WTC11 (cell line): ENCODE measurements around the gene CPT1B. TPM values are rescaled to one million over a fixed set of nuclear protein-coding genes. Genes with fewer than 3 reads are reported as not detected.

Source experiments
- ATAC-seq: fragments of 200-7000 bp; cut with Tn5 transposase; 2 replicates; pipeline ENCODE4 v1.10.0; 2021; ENCODE audit warnings: mild to moderate bottlenecking, moderate library complexity
- CTCF ChIA-PET: fragments of 300-600 bp; sonication (Branson Sonifier 250); formaldehyde crosslinking; loops from one replicate; lab custom pipeline; 2021; ENCODE audit warnings: antibody characterized with exemption; lab: Charles Lee
- POLR2A ChIA-PET: fragments of 350-600 bp; sonication (Branson Sonifier 250); formaldehyde crosslinking; loops from one replicate; lab custom pipeline; 2021; ENCODE audit warnings: antibody characterized with exemption; lab: Charles Lee
- DNase-seq: peaks from one replicate; pipeline ENCODE4 v3.0.0; 2021; ENCODE audit warnings: low spot score
- H3K27ac Mint-ChIP-seq: 2 replicates; pipeline ENCODE4 v1.8.0; 2021; ENCODE audit warnings: mixed read lengths
- H3K27me3 Mint-ChIP-seq: 2 replicates; pipeline ENCODE4 v1.8.0; 2021; ENCODE audit warnings: low read depth, mild to moderate bottlenecking, moderate library complexity, mixed read lengths
- H3K36me3 Mint-ChIP-seq: 2 replicates; pipeline ENCODE4 v1.8.0; 2021; ENCODE audit warnings: mixed read lengths
- H3K4me1 Mint-ChIP-seq: 2 replicates; pipeline ENCODE4 v1.8.0; 2022; ENCODE audit warnings: mixed read lengths
- H3K4me3 Mint-ChIP-seq: 2 replicates; pipeline ENCODE4 v1.8.0; 2021; ENCODE audit warnings: mild to moderate bottlenecking, moderate library complexity, mixed read lengths
- H3K9me3 Mint-ChIP-seq: 2 replicates; pipeline ENCODE4 v1.8.0; 2021; ENCODE audit warnings: mixed read lengths
- AR ChIP-seq: fragments of 250-450 bp; sonication (Bioruptor Pico); IDR thresholded peaks from 2 replicates; pipeline ENCODE4 v1.9.0; 2021; ENCODE audit warnings: mild to moderate bottlenecking
- ATF2 ChIP-seq: sonication (generic); formaldehyde crosslinking; IDR thresholded peaks from 2 replicates; pipeline ENCODE4 v1.8.1; 2022; ENCODE audit warnings: low read depth, missing genetic modification reagents, borderline replicate concordance
- ELF4 ChIP-seq: sonication (generic); formaldehyde crosslinking; IDR thresholded peaks from 2 replicates; pipeline ENCODE4 v1.8.1; 2022; ENCODE audit warnings: low read depth, mild to moderate bottlenecking, moderate library complexity, missing genetic modification reagents
- FOXJ3 ChIP-seq: sonication (generic); formaldehyde crosslinking; IDR thresholded peaks from 2 replicates; pipeline ENCODE4 v1.9.0; 2021; ENCODE audit warnings: missing genetic modification reagents, mild to moderate bottlenecking, borderline replicate concordance
- FOXP1 ChIP-seq: sonication (generic); formaldehyde crosslinking; IDR thresholded peaks from 2 replicates; pipeline ENCODE4 v1.8.0; 2022; ENCODE audit warnings: missing genetic modification reagents, mild to moderate bottlenecking, moderate library complexity, borderline replicate concordance
- NFATC4 ChIP-seq: fragments of 250-450 bp; sonication (Bioruptor Pico); IDR thresholded peaks from 2 replicates; pipeline ENCODE4 v1.9.0; 2021; ENCODE audit warnings: mild to moderate bottlenecking
- NFE2L1 ChIP-seq: sonication (generic); formaldehyde crosslinking; IDR thresholded peaks from 2 replicates; pipeline ENCODE4 v1.8.1; 2023; ENCODE audit warnings: missing genetic modification reagents
- NFYB ChIP-seq: sonication (generic); formaldehyde crosslinking; conservative IDR thresholded peaks from 2 replicates; pipeline ENCODE4 v1.8.0; 2022; ENCODE audit warnings: low read depth, missing genetic modification reagents
- SMAD4 ChIP-seq: sonication (generic); formaldehyde crosslinking; IDR thresholded peaks from 2 replicates; pipeline ENCODE4 v1.8.0; 2022; ENCODE audit warnings: mild to moderate bottlenecking, missing genetic modification reagents
- SP1 ChIP-seq: sonication (generic); formaldehyde crosslinking; conservative IDR thresholded peaks from 2 replicates; pipeline ENCODE4 v1.8.1; 2022; ENCODE audit warnings: missing genetic modification reagents
- USF2 ChIP-seq: sonication (generic); formaldehyde crosslinking; IDR thresholded peaks from 2 replicates; pipeline ENCODE4 v1.8.1; 2023; ENCODE audit warnings: mild to moderate bottlenecking, missing genetic modification reagents, moderate library complexity
- ZNF121 ChIP-seq: sonication (generic); formaldehyde crosslinking; IDR thresholded peaks from 2 replicates; pipeline ENCODE4 v1.8.0; 2023; ENCODE audit warnings: missing genetic modification reagents
- ZNF232 ChIP-seq: sonication (generic); formaldehyde crosslinking; IDR thresholded peaks from 2 replicates; pipeline ENCODE4 v1.8.0; 2022; ENCODE audit warnings: mild to moderate bottlenecking, missing genetic modification reagents
- ZNF416 ChIP-seq: fragments of 250-450 bp; sonication (Bioruptor Pico); IDR thresholded peaks from 2 replicates; pipeline ENCODE4 v1.9.0; 2021; ENCODE audit warnings: mild to moderate bottlenecking, inconsistent platforms
- ZNF671 ChIP-seq: fragments of 250-450 bp; sonication (Bioruptor Pico); IDR thresholded peaks from 2 replicates; pipeline ENCODE4 v1.8.0; 2021; ENCODE audit warnings: mild to moderate bottlenecking
- ZSCAN18 ChIP-seq: fragments of 250-450 bp; sonication (Bioruptor Pico); IDR thresholded peaks from 2 replicates; pipeline ENCODE4 v2.1.2; 2022; ENCODE audit warnings: mild to moderate bottlenecking, moderate library complexity
- total RNA-seq: library from RNA; stranded (reverse); gene quantifications from 3 replicates; pipeline ENCODE4 v1.2.3, GENCODE V29; 2021
- TF ChIP-seq, protein P1 (sequence below): sonication (generic); formaldehyde crosslinking; IDR thresholded peaks from 2 replicates; pipeline ENCODE4 v1.8.0; 2023; ENCODE audit warnings: missing genetic modification reagents

CPT1B gene
- total RNA-seq, 1 experiment from 2014 or later: 33.7 TPM

- H3K36me3 Mint-ChIP-seq: no peaks in the 10 kb centered on the region
- no peaks in the 10 kb centered on the region for H3K9me3 Mint-ChIP-seq
- no peak for ATAC-seq
- H3K27ac Mint-ChIP-seq: no peak overlapping the region
- TF ChIP-seq NFE2L1 (CRISPR knock-in tag): no peak
- no peak for TF ChIP-seq FOXP1 (CRISPR knock-in tag)
- TF ChIP-seq NFATC4 (CRISPR knock-in tag): no peak
- TF ChIP-seq USF2 (CRISPR knock-in tag): no peak
- no peak for TF ChIP-seq SMAD4 (CRISPR knock-in tag)
- TF ChIP-seq SP1 (CRISPR knock-in tag): no peak
- TF ChIP-seq ZNF671 (CRISPR knock-in tag): no peak
- TF ChIP-seq ATF2 (CRISPR knock-in tag): no peak
- TF ChIP-seq FOXJ3 (CRISPR knock-in tag): no peak
- TF ChIP-seq ZNF416 (CRISPR knock-in tag): no peak
- TF ChIP-seq AR: no peak
- no peak for TF ChIP-seq ZSCAN18 (CRISPR knock-in tag)
- no peak for TF ChIP-seq ZNF232
- TF ChIP-seq ZNF121 (CRISPR knock-in tag): no peak
- no peak for TF ChIP-seq NFYB (CRISPR knock-in tag)
- TF ChIP-seq, protein P1, sequence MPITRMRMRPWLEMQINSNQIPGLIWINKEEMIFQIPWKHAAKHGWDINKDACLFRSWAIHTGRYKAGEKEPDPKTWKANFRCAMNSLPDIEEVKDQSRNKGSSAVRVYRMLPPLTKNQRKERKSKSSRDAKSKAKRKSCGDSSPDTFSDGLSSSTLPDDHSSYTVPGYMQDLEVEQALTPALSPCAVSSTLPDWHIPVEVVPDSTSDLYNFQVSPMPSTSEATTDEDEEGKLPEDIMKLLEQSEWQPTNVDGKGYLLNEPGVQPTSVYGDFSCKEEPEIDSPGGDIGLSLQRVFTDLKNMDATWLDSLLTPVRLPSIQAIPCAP (CRISPR knock-in tag): no peak
- no peak for TF ChIP-seq ELF4 (CRISPR knock-in tag)
- TF ChIP-seq, all 79 proteins: peak for 0
- H3K4me3 Mint-ChIP-seq: no peak overlapping the region
- ChIA-PET POLR2A (no interaction called here), CTCF (interaction anchor here (0.6 to 2.5 kb wide), 9 partner anchors 16 to 401 kb away, joined by 3 to 23 read pairs (median 4); partner anchors contain the start of genes SCO2 and SYCE3)
- H3K4me1 Mint-ChIP-seq: no peaks in the 10 kb centered on the region
- peaks cover 11% of the 10 kb centered on the region for H3K27me3 Mint-ChIP-seq
- DNase-seq: no peak
Measured at GRCh38 chr22:50547263-50547985, 30.8 kb downstream of the CPT1B start.
